Gastroesophageal sphincter (tissue), 4 donors: Measurements from ENCODE around the gene PARN. TPM values are rescaled to one million over a fixed set of nuclear protein-coding genes. Genes with fewer than 3 reads are reported as not detected.

Experiments
- ATAC-seq: fragments of 150-250 bp; one replicate; pipeline ENCODE4 v1.9.1; 2016; ENCODE audit warnings: mild to moderate bottlenecking, moderate library complexity
- H3K27ac ChIP-seq, 4 donors: fragments of 200-600 bp; sonication (generic) in 3 of 4; 1 replicate in 3 of 4; 2 replicates in 1 of 4; pipeline ENCODE4 v1.5.1; 2016 to 2019
- H3K27me3 ChIP-seq: fragments of 200-600 bp; sonication (generic); one replicate; pipeline ENCODE4 v1.5.1; 2019
- H3K36me3 ChIP-seq, 2 donors: fragments of 200-600 bp; sonication (generic); one replicate each; pipeline ENCODE4 v1.5.1; 2019; ENCODE audit warnings: control low read depth in 1 of 2
- H3K4me1 ChIP-seq, 3 donors: fragments of 200-600 bp; sonication (generic); 1 replicate in 2 of 3; 2 replicates in 1 of 3; pipeline ENCODE4 v1.5.1; 2016 to 2019; ENCODE audit warnings: control low read depth in 2 of 3
- H3K4me3 ChIP-seq, 2 donors: fragments of 200-600 bp; sonication (generic); one replicate each; pipeline ENCODE4 v1.5.1; 2019; ENCODE audit warnings: mild to moderate bottlenecking in 1 of 2, moderate library complexity in 1 of 2
- H3K9me3 ChIP-seq, 3 donors: fragments of 200-600 bp; sonication (generic); one replicate each; pipeline ENCODE4 v1.5.1; 2017 to 2019; ENCODE audit warnings: control low read depth in 2 of 3
- EP300 ChIP-seq: sonication (generic); formaldehyde crosslinking; IDR thresholded peaks from one replicate; pipeline ENCODE4 v1.6.1; 2017; ENCODE audit warnings: antibody characterized with exemption, mild to moderate bottlenecking
- POLR2A ChIP-seq, 2 donors: fragments of 450-650 bp; IDR thresholded peaks; one replicate each; pipeline ENCODE4 v1.6.1; 2017; ENCODE audit warnings: antibody characterized with exemption in 2 of 2, mild to moderate bottlenecking in 2 of 2, moderate library complexity in 1 of 2
- POLR2AphosphoS5 ChIP-seq: sonication (generic); formaldehyde crosslinking; IDR thresholded peaks from one replicate; pipeline ENCODE4 v1.6.1; 2017; ENCODE audit warnings: antibody characterized with exemption
- WGBS, 2 donors: methylation state at CpG; one replicate each; pipeline ENCODE4 v1.1.5; 2018; ENCODE audit warnings: low coverage in 1 of 2; 5-methylcytosine and 5-hydroxymethylcytosine counted together
- total RNA-seq, 4 donors: library from RNA; depleted of rRNA; stranded (reverse); fragments of >200 nt; gene quantifications; one replicate each; pipeline ENCODE4 v1.1.0, GENCODE V29; 2016
- TF ChIP-seq, protein P1 (sequence below), 4 experiments: fragments of 200-600 bp in 2 of 4; fragments of 450-650 bp in 2 of 4; sonication (generic) in 1 of 4; IDR thresholded peaks; one replicate each; pipeline ENCODE4 v1.5.1; 2017 to 2019; ENCODE audit warnings: antibody characterized with exemption in 4 of 4, mild to moderate bottlenecking in 2 of 4, moderate library complexity in 2 of 4

The PARN gene
- total RNA-seq, 4 donors from 2014 or later = 34.9 to 49.7 (median 40.0) TPM

DNA sequence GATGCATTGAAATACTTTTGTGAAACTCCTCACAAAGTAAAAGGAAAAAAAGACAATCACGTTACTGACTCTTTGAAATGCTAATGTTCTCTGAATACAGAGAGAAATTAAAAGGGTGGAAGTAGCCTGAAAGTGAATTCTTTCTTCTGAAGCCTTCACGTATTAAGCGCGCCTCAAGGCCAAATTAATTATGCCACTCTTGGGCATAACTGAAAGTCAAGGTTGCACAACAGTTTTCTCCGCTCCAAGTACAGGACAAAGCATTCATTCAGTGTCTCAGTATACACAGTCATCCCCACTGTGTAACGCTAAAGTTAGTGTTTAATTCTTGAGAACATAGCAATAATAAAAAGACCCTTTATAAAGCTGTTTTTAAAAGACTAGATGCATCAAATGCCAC, 21.5 kb downstream of the PARN start:
- no peak overlapping the region for H3K4me3 ChIP-seq
- no peak for ATAC-seq

DNA sequence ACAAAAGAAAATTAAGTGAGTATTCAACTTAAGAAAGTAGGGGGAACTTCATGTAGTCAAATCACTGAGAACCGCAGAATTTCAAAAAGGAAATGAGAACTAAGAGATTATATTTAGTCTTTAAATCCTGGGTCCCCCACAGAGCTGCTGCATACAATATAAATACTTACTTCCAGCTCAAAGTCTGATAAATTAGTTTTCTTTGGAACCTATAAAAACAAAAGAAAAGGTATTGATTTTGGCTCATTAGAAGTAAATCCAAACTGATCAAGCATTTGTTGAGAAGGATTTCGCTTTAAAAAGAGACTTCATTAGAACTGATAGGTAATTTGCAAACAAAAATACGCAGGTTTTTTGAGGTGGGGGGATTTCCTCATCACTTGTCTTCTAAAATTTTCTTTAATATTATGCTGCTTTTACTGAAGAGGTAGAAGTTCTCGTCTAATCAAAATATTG, 21.9 kb downstream of the PARN start:
- H3K9me3 ChIP-seq = no peaks in the 10 kb centered on the region
- WGBS, 2 donors = 89 to 92% methylated on average over 4 of the region's 4 CpGs
- no peaks in the 10 kb centered on the region for H3K27me3 ChIP-seq
- H3K27ac ChIP-seq = no peak overlapping the region
- TF ChIP-seq POLR2A (IDR thresholded peaks at IDR 0.05) (no peak), EP300 (no peak), POLR2AphosphoS5 (no peak)
- TF ChIP-seq, protein P1, sequence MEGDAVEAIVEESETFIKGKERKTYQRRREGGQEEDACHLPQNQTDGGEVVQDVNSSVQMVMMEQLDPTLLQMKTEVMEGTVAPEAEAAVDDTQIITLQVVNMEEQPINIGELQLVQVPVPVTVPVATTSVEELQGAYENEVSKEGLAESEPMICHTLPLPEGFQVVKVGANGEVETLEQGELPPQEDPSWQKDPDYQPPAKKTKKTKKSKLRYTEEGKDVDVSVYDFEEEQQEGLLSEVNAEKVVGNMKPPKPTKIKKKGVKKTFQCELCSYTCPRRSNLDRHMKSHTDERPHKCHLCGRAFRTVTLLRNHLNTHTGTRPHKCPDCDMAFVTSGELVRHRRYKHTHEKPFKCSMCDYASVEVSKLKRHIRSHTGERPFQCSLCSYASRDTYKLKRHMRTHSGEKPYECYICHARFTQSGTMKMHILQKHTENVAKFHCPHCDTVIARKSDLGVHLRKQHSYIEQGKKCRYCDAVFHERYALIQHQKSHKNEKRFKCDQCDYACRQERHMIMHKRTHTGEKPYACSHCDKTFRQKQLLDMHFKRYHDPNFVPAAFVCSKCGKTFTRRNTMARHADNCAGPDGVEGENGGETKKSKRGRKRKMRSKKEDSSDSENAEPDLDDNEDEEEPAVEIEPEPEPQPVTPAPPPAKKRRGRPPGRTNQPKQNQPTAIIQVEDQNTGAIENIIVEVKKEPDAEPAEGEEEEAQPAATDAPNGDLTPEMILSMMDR (IDR thresholded peaks at IDR 0.05) = no peak
- H3K4me1 ChIP-seq = no peaks in the 10 kb centered on the region
- peaks cover 8 to 100% of the 10 kb centered on the region in 2 donors for H3K36me3 ChIP-seq
- no peak for ATAC-seq
- H3K4me3 ChIP-seq = no peak overlapping the region

More for the DNA sequence above, 21.5 kb downstream of the PARN start:
- H3K4me1 ChIP-seq = no peaks in the 10 kb centered on the region
- WGBS, 2 donors = 71 to 94% methylated on average over 6 of the region's 6 CpGs
- H3K9me3 ChIP-seq = no peaks in the 10 kb centered on the region
- H3K27ac ChIP-seq = no peak overlapping the region
- no peak for TF ChIP-seq POLR2A (IDR thresholded peaks at IDR 0.05)
- no peaks in the 10 kb centered on the region for H3K27me3 ChIP-seq
- H3K36me3 ChIP-seq = peaks cover 5 to 100% of the 10 kb centered on the region in 2 donors

DNA sequence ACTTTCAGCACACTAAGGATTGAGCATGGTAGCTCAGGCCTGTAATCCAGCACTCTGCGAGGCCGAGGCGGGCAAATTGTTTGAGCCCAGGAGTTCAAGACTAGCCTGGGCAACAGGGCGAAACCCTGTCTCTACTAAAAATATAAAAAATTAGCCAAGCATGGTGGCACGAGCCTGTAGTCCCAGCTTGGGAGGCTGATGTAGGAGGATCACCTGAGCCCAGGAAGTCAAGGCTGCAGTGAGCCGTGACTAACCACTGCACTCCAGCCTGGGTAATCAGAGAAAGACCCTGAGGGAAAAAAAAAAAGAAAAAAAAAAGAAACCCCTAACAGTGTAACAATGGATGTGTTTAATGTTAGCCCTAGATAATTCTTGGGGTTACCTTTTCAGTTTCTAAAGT, 24.0 kb downstream of the PARN start:
- TF ChIP-seq, protein P1 (IDR thresholded peaks at IDR 0.05) = no peak
- Histone ChIP-seq H3K27me3 (no peaks in the 10 kb centered on the region), H3K9me3 (no peaks in the 10 kb centered on the region), H3K4me1 (no peaks in the 10 kb centered on the region), H3K4me3 (no peak overlapping the region), H3K36me3 (peaks cover 8 to 100% of the 10 kb centered on the region in 2 donors), H3K27ac (no peak overlapping the region)
- WGBS, 2 donors = 79 to 80% methylated on average over 5 of the region's 6 CpGs
- no peak for ATAC-seq

DNA sequence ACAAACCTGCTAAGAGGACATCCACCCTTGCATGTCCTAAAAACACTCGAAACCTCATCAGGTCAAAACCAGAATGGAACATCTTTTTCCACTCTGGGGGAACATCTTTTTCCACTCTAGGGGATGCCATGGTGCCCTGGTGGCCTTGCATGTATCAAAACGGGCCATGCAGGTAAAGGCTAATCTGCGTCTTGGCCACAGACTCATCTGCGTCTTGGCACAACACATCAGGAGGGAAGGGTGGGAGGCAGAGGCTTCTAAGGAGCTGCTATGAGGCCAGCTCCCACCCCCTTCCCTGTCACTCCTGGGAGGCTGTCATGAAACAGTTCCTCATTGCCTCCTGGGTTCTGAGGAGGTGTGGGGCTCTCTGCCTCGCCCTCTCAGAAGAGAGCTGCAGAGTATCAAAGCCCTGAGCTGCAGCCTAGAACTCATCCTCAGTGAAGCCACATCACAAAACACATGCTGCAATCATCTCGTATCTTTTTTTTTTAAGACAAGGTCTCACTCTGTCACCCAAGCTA, 27.6 kb downstream of the PARN start:
- H3K9me3 ChIP-seq = no peaks in the 10 kb centered on the region
- H3K36me3 ChIP-seq = peaks cover 8 to 98% of the 10 kb centered on the region in 2 donors
- TF ChIP-seq POLR2A (IDR thresholded peaks at IDR 0.05) (no peak), POLR2AphosphoS5 (no peak), EP300 (no peak)
- TF ChIP-seq, protein P1 (IDR thresholded peaks at IDR 0.05) = no peak
- ATAC-seq = no peak
- no peaks in the 10 kb centered on the region for H3K4me1 ChIP-seq
- H3K27me3 ChIP-seq = no peaks in the 10 kb centered on the region
- H3K27ac ChIP-seq = no peak overlapping the region
- H3K4me3 ChIP-seq = no peak overlapping the region
- 82% methylated on average over 6 of the region's 6 CpGs; no CpG with 5 or more reads in 1 of the 2 donors for WGBS, 2 donors

DNA sequence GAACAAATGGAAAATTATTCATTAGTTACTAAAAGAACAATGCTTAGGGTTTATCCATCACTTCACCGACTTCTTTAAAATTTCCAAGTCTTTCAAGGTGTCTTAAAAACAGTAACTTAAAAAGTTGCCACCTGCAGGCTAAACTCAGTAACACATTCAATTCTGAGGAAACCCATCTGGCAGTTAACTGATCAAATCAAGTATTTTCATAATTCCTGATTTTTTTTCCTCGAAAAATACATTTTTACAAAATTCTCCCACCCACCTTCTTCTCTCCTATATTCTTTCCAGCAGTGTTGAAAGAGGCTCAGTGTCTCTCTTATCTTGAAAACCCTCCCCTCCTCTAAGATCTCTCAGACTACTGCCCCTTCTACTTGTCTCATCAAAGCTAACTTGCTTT, 29.9 kb downstream of the PARN start:
- H3K36me3 ChIP-seq = peaks cover 4 to 98% of the 10 kb centered on the region in 2 donors
- TF ChIP-seq, protein P1 (IDR thresholded peaks at IDR 0.05) = peak; percentile 12 to 48 (median 40)
- TF ChIP-seq POLR2A (IDR thresholded peaks at IDR 0.05) (no peak), POLR2AphosphoS5 (no peak)
- no peak overlapping the region for H3K4me3 ChIP-seq
- no peaks in the 10 kb centered on the region for H3K9me3 ChIP-seq
- WGBS, 2 donors = 32 to 38% methylated on average over 2 of the region's 2 CpGs
- no peaks in the 10 kb centered on the region for H3K4me1 ChIP-seq
- no peak overlapping the region for H3K27ac ChIP-seq
- no peaks in the 10 kb centered on the region for H3K27me3 ChIP-seq
- no peak for ATAC-seq
